ENCODE results near the gene LRRC46.

LRRC46 gene

GRCh38 chr17:47831003-47831933 lies at the start of gene LRRC46, which contains the start of gene MRPL10:
Gene LRRC46 (plus strand): TSS chr17:47831670. CDS start chr17:47831990, 320 bp downstream.
Gene MRPL10 (minus strand): TSS chr17:47831541. CDS start chr17:47831511, 30 bp downstream.
- H3K4me3 ChIP-seq (ENCODE audit: low read depth, low read length), result peak within 1 kb of the TSS; percentile 97

- H3K4me3 ChIP-seq (ENCODE audit: low read depth, low read length), result no peak overlapping the region
These were observed 45.8 kb upstream of the LRRC46 start for GRCh38 chr17:47785538-47786123.

GRCh38 chr17:47789611-47790561 lies 41.6 kb upstream of the LRRC46 start:
- H3K4me3 ChIP-seq (ENCODE audit: low read depth, low read length), result peak overlapping the region; percentile 33

- no peak overlapping the region for H3K4me3 ChIP-seq (ENCODE audit: low read depth, low read length)
These were observed 40.4 kb upstream of the LRRC46 start for GRCh38 chr17:47791025-47791424.

GRCh38 chr17:47792457-47792856 lies 39.0 kb upstream of the LRRC46 start:
- no peak overlapping the region for H3K4me3 ChIP-seq (ENCODE audit: low read depth, low read length)

- no peak overlapping the region for H3K4me3 ChIP-seq (ENCODE audit: low read depth, low read length)
These were observed 38.5 kb upstream of the LRRC46 start for GRCh38 chr17:47792979-47793378.

GRCh38 chr17:47797797-47798196 lies 33.7 kb upstream of the LRRC46 start:
- H3K4me3 ChIP-seq (ENCODE audit: low read depth, low read length), result no peak overlapping the region

- no peak overlapping the region for H3K4me3 ChIP-seq (ENCODE audit: low read depth, low read length)
These were observed 30.8 kb upstream of the LRRC46 start for GRCh38 chr17:47800686-47801085.

- no peak overlapping the region for H3K4me3 ChIP-seq (ENCODE audit: low read depth, low read length)
These were observed 30.2 kb upstream of the LRRC46 start for GRCh38 chr17:47801176-47801765.

GRCh38 chr17:47801906-47802305 lies 29.6 kb upstream of the LRRC46 start:
- no peak overlapping the region for H3K4me3 ChIP-seq (ENCODE audit: low read depth, low read length)

- no peak overlapping the region for H3K4me3 ChIP-seq (ENCODE audit: low read depth, low read length)
These were observed 29.0 kb upstream of the LRRC46 start for GRCh38 chr17:47802341-47803022.

- no peak overlapping the region for H3K4me3 ChIP-seq (ENCODE audit: low read depth, low read length)
These were observed 28.3 kb upstream of the LRRC46 start for GRCh38 chr17:47803201-47803600.

- no peak overlapping the region for H3K4me3 ChIP-seq (ENCODE audit: low read depth, low read length)
These were observed 27.7 kb upstream of the LRRC46 start for GRCh38 chr17:47803751-47804150.

GRCh38 chr17:47804461-47804860 lies 27.0 kb upstream of the LRRC46 start:
- no peak overlapping the region for H3K4me3 ChIP-seq (ENCODE audit: low read depth, low read length)

GRCh38 chr17:47806026-47806912 lies 25.2 kb upstream of the LRRC46 start:
- no peak overlapping the region for H3K4me3 ChIP-seq (ENCODE audit: low read depth, low read length)

GRCh38 chr17:47806913-47807255 lies 24.6 kb upstream of the LRRC46 start:
- H3K4me3 ChIP-seq (ENCODE audit: low read depth, low read length), result no peak overlapping the region

- H3K4me3 ChIP-seq (ENCODE audit: low read depth, low read length), result no peak overlapping the region
These were observed 24.0 kb upstream of the LRRC46 start for GRCh38 chr17:47807421-47807820.

GRCh38 chr17:47808036-47808829 lies 23.2 kb upstream of the LRRC46 start:
- H3K4me3 ChIP-seq (ENCODE audit: low read depth, low read length), result no peak overlapping the region

Data from iPS-11a (cell line).